T-helper 1 cell treated with Interleukin-12 subunit alpha and Interleukin-12 subunit beta and Interleukin-4 antibody, amounts not matched to agents 30 ng/mL and 1 ng/mL, for 36 hours (primary cell): Measurements from ENCODE around the gene CASK. TPM values are rescaled to one million over a fixed set of nuclear protein-coding genes. Genes with fewer than 3 reads are reported as not detected.

Source experiments
- intact Hi-C: fragments of 100-400 bp; cut with micrococcal nuclease; formaldehyde crosslinking; loops from one replicate; pipeline ENCODE4 v1.15.1; 2024
- total RNA-seq: library from RNA; stranded (reverse); gene quantifications from 2 replicates; pipeline ENCODE4 v1.2.3, GENCODE V29; 2022

The CASK gene
- total RNA-seq, 1 donor from 2014 or later = 36.5 TPM

DNA sequence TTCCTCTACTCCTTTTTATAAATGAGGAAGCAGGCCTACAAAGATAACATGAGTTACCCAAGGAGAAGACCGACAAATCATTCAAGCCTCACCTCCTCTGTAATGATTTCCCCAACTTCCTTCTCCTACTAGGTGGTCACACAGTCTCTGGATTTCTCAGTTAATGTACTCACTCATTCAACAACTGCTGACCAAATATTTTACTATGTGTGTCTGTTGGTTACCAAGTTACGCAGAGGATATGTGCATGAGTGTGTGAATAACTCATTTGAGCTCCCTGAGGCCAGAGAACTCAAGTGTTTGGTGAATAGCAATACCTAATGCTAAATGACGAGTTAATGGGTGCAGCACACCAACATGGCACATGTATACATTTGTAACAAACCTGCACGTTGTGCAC, 10.4 kb downstream of the CASK start:
- intact Hi-C loops = no loop called here

DNA sequence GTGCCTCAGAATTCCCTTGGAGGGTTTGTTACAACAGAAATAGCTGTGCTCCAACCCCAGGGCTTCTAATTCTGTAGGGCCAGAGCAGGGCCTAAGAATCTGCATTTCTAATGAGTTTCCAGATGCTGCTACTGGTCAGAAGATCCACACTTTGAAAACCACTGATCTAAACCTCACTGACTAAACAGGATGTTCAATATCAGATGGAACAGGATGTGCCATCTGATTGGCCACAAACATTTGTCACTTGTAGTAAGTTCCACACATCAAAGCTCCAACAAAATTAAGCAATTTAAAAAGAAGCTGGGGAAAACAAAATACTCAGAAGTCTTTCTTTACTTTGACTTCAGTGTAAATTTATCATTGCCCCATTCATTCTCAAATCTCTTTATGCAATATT, 14.3 kb downstream of the CASK start:
- intact Hi-C loops = loop anchor here (1.0 to 5.0 kb wide), 4 partner anchors 13 to 1033 kb away; no protein-coding TSS in a partner anchor

GRCh38 chrX:41906515-41907187, 16.7 kb downstream of the CASK start:
- intact Hi-C loops = loop anchor here (5.0 kb wide), 3 partner anchors 34 to 1036 kb away; no protein-coding TSS in a partner anchor

- intact Hi-C loops = no loop called here
Measured at GRCh38 chrX:41903544-41903943, 19.8 kb downstream of the CASK start.

- intact Hi-C loops = no loop called here
Measured at GRCh38 chrX:41900321-41900720, 23.0 kb downstream of the CASK start.

- intact Hi-C loops = no loop called here
Measured at GRCh38 chrX:41895826-41896225, 27.5 kb downstream of the CASK start.

DNA sequence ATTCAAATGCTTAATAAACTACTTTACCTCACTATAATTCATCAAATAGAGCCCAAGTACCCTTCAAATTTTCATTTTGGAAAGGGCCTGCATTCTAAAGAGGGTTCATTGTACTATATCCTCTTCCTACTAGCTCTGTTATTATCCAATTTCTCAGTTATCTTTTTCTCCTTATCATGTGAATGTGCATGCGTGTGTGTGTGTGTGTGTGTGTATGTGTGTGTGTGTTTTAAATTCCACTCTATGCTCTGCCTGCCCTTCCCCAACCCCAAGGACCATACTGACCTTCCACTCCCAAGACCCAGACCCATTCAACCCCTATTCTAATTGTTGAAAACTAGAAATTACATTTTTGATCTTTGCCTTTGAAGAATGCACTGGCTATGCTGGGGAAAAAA, 33.3 kb downstream of the CASK start:
- intact Hi-C loops = no loop called here

DNA sequence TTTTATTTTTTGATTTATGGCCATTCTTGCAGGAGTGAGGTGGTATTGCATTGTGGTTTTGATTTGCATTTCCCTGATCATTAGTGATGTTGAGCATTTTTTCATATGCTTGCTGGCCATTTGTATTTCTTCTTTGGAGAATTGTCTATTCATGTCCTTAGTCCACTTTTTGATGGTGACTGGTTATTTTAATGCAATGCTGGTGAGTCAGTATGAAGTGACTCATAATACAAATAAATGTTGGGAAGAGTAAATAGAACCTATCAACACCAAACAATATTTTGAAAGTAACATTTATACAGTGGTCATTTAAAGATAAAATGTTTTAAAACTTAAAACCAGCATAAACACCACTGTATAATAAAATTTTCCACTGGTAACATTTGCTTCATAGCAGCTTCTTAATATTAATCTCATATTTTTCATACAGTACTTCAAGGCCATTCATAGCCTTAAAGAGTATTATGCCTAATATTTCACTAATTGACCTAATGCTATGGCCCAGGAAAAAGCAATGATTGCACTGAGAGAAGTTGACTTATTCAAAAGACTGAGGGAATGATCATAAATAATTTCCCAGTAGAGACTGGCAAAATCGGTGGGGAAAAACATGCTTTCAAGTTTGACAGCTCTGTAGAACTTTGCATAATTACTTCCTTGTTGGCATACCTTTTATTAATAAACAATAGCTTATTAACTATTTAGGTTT, 33.9 kb downstream of the CASK start:
- intact Hi-C loops = no loop called here

- intact Hi-C loops = no loop called here
Measured at GRCh38 chrX:41887691-41888090, 35.7 kb downstream of the CASK start.

- intact Hi-C loops = no loop called here
Measured at GRCh38 chrX:41885724-41886123, 37.6 kb downstream of the CASK start.

DNA sequence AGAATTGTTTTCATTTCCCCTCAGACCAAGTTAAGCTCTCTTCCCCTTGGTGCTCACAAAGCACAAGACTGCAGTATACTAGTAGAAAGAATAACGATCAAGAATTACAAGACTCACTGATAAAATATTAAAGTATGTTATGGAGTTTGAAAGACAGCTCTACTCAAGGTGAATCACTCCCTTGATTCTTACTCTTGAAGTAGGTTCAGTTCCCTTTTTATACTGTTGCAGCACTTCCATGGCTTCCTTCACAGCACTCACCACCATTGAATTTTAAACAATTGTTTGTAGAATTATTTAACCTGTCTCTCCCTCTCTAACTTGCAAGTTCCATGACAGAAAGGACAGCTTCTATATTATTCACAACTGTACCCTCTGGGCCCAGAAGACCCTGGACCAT, 42.2 kb downstream of the CASK start:
- intact Hi-C loops = no loop called here

- intact Hi-C loops = no loop called here
Measured at GRCh38 chrX:41877167-41877566, 46.2 kb downstream of the CASK start.

DNA sequence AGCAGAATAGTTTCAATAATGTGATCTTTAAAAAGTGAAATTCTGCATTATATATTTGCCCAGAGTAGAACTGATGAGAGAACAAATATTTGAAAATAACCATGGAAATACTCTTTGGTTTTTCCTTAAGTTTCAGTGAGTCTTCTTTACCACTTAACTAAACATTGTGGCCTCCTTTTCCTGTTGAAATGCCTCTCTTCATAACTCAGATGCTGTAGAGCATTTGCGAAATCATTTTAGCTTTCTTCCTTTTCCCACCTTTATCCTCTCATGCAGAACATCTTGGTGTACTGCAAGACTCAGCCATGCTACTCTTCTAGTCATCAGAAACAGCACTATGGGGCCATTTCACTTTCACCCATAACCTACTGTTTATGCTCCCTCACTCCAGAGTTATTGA, 48.2 kb downstream of the CASK start:
- intact Hi-C loops = no loop called here

DNA sequence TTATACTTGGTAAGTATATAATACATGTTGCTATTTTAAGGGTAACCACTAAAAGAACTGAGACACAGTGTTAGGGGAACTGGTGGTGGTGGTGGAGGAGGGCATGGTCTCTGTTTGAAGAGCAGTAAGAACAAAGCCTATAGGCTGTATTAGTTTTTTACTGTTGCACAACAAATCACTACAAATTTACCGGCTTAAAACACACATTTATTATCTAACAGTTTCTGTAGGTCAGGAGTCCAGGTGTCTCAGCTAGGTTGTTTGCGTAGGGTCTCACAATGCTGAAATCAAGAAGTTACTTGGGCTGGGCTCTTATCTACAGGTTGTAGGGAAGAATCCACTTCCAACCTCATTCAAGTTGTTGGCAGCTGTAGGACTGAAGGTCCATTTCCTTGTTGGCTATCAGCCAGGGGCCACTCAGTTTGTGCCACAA, 52.6 kb downstream of the CASK start:
- intact Hi-C loops = loop anchor here (5.0 kb wide), 1 partner anchor 37 kb away; no protein-coding TSS in a partner anchor

DNA sequence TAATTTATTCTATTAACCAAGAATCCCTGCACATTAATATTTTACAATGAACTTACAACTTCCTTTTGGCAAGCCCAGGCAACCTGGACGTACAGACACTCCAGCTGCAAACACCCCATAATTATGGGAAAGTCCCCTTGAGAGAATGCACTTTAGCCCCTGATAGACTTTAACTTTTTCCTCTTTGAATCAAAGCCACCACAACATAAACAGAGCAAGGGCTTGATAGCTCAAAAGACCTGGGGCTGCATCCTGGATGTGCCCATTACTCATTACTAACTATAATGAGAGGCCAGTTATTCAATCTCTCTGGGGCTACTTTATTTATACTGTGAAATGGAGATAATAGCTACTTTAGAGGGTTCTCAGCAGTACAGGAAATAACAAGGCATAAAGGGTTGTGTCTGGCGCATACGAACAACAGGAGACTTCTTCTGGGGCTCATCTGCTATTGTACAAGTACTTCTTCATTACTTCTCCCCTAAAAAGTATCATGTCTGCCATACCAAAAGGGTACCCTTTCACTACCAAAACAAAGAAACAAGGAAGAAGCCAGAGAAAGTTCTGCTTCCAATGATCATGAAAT, 54.9 kb downstream of the CASK start:
- intact Hi-C loops = no loop called here

GRCh38 chrX:41863343-41864203, 59.8 kb downstream of the CASK start:
- intact Hi-C loops = no loop called here

DNA sequence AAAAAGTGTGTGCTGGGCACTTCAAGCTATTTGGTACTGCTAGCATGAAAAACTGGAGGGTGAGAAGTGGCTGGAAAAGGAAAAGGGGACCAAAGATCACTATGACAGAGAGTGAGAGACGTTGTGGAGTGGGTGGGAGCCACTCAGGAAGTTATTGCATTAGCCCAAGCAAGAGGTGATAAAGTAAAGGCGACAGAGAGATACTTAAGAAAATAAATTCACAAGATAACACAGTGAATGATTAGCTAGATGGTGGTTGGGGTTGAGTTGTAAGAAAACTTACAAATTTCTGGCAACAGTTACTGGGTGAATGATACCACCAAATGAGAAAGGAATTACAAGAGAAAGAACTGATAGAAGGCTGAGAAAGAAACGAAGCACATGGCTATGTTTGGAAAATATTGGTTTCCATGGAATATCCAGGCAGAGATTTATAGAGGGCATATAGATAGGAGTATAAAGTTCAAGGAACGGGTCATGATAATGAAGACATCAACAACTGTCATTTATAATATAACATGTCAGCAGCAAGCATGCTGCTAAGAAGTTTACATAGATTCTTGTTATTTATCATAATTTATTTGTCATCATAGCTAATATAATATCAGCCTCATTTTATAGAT, 60.7 kb downstream of the CASK start:
- intact Hi-C loops = no loop called here

GRCh38 chrX:41858161-41858775, 65.1 kb downstream of the CASK start:
- intact Hi-C loops = no loop called here

DNA sequence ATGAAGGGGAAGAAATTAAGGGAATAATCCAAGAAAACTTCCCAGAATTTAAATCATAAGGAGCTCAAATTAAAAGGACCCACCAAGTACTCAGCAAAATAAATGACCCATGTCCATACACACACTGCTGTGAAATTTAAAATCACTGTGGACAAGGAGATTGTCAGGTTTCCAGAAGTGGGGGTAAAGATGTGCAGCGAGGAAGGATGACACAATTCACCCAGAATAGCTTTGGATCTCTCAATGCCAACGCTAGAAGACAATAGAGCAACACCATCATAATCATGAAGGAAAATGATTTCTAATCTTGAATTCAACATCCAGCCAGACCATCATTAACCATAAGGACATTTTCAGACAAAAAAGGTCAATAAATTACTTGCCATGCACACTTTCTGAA, 65.7 kb downstream of the CASK start:
- intact Hi-C loops = no loop called here

- intact Hi-C loops = no loop called here
Measured at GRCh38 chrX:41846714-41847113, 76.6 kb downstream of the CASK start.
